GM19324 (cell line): Measurements from ENCODE around the gene DEFB127.
"Not testable (repeated sequence)": the region's sequence is repeated elsewhere in the genome, so short reads cannot be mapped to it uniquely, and the experiment has no call there.

Experiments
- ATAC-seq: cut with Tn5 transposase; IDR thresholded peaks from one replicate; pipeline ENCODE4 v1.9.1; 2021; ENCODE audit warnings: mild to moderate bottlenecking, moderate library complexity; ENCODE audit not compliant: unreplicated experiment, low FRiP score

Gene DEFB127, protein sequence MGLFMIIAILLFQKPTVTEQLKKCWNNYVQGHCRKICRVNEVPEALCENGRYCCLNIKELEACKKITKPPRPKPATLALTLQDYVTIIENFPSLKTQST

DNA sequence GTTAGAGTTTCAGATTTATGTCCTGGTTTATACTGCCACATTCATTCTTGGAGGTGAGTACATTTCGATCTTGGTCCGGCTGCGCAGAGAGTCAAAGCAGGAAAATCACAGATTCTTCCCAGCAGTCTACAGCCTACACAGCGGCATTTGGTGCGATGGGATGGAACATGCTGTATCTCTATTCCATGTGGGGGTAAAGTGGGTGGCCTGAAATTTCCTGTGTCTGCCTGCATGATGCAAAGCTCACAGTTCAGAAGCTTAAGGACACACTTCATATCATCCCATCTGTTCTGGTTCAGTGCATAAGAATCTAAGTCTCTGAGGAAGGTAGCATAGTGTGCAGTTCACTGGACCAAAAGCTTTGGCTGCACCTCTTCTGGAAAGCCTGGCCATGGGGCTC lies at the start of gene DEFB127:
Gene DEFB127 (plus strand): TSS at position 301 of the 400 bp plus-strand sequence. CDS start 91 bp downstream, at position 392.
- ATAC-seq, result no peak

DNA sequence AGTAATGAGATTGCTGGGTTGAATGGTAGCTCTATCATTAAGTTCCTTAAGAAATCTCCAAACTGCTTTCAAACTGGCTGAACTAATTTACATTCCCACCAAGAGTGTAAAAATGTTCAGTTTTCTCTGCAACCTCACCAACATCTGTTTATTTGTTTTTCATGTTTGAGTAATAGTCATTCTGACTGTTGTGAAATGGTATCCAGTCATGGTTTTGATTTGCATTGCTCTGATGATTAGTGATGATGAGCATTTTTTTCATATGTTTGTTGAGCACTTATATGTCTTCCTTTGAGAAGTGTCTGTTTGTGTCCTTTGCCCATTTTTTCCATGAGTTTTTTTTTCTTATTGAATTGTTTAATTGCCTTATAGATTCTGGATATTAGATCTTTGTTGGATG lies 44.9 kb upstream of the DEFB127 start:
- ATAC-seq, result no peak

DNA sequence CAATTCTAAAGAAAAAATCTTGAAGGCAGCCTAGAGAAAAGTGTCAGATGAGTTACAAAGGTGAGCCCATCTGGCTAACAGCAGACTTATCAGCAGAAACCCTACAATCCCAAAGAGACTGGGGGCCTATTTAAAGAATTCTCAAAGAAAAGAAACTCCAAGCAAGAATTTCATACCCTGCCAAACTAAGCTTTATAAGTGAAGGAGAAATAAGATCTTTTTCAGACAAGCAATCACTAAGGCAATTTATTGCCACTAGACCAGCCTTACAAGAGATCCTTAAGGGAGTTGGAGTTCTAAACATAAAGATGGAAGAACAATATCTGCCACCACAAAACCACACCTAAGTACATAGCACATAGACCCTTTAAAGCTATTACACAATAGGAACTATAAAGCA lies 39.7 kb upstream of the DEFB127 start:
- no peak for ATAC-seq

DNA sequence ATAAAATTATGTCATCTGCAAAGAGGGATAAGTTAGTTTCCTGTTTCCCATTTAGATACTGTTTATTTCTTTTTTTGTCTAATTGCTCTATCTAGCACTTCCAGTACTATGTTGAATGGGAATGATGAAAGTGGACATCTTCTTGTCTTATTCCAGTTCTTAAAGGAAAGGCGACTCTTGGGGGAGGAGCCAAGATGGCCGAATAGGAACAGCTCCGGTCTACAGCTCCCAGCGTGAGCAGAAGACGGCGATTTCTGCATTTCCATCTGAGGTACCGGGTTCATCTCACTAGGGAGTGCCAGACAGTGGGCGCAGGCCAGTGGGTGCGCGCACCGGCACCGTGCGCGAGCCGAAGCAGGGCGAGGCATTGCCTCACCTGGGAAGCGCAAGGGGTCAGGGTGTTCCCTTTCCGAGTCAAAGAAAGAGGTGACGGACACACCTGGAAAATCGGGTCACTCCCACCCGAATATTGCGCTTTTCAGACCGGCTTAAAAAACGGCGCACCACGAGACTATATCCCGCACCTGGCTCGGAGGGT lies 27.4 kb upstream of the DEFB127 start:
- not testable (repeated sequence) for ATAC-seq

DNA sequence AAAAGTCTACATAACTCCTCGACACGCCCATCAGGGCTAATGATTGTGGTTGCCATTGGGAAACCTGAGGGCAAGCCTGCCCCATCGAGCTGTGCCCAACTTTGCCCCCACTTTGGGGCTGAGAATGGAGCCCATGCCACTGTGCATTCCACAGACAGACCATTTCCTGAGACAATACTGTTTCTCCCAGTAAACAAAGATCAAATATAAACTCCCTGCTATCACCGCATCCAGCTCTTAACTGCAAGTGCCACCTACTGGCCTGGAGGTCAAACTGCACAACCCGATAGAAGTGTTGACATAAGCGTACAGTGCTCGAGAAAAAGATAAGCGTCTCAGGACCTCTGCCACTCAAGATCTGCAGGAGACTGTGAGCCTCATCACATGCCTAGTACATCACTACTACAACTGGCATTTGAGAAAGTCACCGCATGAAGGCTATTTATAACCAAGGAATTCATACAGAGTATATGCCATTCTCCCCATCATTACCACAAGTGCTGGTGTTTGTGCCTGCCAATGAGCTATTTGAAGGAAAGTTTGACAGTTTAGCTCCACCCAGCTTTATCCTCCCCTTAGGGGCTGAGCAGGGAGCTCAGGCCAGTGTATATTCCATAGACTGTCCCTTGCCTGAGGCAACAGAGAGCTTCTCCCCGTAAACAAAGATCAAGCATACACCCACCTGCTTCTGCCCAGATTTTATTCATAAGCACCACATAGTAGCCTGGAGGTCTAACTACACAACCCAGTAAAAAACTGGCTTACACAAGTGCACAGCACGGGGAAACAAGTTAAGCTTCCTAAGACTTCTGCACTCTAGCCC lies 19.4 kb upstream of the DEFB127 start:
- no peak for ATAC-seq

DNA sequence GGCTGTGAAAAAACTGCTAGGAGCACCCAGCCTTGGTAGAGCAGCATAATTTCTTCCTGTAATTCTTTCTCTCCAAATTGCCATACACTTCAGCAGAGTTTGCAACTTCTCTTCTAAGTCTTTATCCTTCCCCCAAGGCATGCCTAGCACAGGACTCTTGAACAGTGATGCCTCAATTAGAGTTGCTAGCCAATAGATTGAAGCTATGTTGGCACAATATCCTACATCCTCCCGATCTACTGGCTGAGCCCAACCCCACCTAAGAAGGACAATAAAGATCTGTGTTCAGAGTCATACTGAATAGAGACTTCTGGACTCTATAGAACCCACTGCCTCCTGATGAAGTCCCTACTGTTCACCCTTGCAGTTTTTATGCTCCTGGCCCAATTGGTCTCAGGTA lies 15.0 kb upstream of the DEFB127 start, which contains the start of gene DEFB126:
Gene DEFB126 (plus strand): TSS at position 301 of the 400 bp plus-strand sequence. CDS start 39 bp downstream, at position 340.
- no peak for ATAC-seq

DNA sequence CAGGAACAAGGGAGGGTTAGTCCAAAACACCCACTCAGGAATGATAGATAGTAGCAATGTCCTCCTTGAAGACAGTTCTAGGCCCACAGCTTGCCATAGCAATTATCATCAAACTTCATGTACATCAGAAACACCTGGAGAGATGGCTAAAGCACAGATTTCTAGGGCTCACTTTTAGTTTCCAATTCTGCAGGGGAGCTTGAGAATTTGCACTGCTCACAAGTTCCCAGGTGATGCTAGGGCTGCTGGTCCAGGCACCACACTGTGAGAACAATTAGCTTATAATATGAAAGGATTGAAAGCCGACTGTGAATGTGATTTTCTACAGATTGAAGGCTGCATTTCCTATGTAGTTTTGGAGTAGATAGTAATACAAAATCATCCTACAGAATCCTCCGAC lies 11.4 kb upstream of the DEFB127 start:
- no peak for ATAC-seq

DNA sequence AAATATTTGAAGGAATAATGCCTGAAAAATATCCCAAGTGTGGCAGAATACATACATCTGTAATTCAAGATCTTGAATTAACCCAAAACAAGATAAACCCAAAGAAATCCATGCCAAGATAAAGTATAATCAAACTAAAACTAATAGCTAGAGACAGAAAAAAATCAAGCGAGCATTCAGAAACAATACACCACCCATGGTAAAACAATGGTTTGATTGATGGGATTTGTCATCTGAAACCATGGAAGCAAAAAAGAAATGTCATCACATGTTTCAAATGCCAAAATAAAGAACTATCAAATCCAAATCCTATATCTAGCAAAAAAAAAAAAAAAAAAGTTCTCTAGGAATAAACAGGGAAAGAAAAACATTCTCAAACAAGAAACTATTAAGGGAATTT lies 5.1 kb upstream of the DEFB127 start:
- ATAC-seq, result no peak

DNA sequence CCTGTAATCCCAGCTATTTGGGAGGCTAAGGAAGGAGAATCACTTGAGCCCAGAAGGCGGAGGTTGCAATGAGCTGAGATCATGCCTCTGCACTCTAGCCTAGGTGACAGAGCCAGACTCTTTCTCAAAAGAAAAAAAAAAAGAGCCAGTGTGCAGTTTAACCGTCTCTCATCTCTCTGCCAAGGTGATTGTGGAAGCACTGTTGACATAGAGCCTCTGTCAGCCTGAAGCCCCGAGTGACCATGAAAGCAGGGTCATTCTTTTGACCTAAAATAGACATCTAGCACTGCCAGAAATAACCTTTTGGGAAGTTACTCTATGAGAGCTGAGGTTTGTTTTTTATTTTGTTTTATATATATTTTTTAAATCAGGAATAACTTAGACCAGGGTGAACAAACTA lies 7.4 kb downstream of the DEFB127 start:
- ATAC-seq, result no peak

DNA sequence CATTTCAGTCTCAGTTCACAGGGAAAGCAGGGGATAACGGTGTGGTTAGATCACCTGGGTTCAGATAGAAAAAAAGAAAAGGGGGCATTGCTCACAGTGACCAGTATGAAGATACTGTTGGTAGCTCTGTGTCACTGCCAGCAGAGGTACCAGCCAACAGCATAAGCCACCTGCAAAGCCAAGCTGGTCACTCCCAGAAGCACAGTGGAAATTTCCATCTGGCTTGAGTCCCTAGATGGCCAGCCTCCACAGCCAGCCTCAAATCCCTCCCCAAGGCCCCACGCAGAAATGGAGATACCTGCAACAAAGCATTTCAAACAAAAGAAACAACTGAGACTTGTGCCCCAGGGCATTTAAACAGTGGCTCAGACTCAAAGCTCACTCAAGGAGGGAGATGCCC lies 11.6 kb downstream of the DEFB127 start:
- no peak for ATAC-seq

DNA sequence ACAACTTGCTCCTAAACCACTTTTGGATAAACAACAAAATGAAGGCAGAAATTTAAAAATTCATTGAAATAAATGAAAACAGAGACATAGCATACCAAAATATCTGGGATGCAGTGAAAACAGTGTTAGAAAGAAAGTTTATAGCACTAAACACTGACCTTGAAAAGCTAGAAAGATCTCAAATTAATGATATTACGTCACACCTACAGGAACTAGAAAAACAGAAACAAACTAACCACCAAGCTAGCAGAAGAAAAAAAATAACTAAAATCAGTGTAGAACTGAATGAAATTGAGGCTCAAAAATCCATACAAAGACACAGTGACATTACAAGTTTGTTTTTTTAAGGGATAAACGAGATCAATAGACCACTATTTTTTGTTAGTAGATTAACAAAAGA lies 27.0 kb downstream of the DEFB127 start:
- no peak for ATAC-seq

DNA sequence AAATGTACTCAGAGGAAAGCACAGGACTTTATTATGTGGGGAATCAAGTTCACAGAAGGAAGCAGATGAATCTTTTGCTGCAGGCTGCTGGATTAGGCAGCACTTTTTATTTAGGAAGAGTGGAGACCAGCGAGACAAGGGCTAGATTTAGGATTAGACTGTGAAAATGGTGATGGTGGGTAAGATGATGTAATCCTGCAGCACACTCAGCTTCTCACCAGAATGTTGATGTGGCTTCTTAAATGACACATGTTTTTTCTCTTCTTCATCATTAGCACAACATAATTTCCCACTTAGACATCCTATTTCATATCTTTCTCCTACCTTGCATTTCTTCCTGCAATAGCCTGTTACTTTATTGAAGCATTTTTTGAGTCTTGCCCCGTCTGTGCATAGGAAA lies 30.5 kb downstream of the DEFB127 start:
- no peak for ATAC-seq

DNA sequence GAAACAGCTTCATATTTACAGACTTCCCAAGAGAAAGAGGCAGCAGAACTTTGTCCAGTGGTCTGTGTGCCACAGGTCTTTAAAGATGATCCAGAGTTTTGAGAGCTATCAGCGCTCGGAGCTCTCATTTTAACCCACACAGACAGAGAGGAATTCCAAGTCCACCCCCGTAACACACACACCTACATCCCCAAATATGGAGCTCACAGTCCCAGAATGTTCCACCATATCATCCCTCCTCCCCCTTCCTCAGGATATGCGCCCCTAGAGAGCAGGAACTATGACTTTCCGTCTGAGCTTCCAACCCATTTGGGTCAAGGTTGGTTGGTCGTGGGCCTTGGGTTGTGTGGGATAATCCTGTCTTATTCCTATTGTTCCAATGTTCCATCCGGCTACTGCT lies 32.4 kb downstream of the DEFB127 start, which contains the start of gene DEFB128:
Gene DEFB128 (minus strand): TSS at position 101 of the 400 bp plus-strand sequence. CDS start 88 bp downstream, at position 13.
- no peak for ATAC-seq

DNA sequence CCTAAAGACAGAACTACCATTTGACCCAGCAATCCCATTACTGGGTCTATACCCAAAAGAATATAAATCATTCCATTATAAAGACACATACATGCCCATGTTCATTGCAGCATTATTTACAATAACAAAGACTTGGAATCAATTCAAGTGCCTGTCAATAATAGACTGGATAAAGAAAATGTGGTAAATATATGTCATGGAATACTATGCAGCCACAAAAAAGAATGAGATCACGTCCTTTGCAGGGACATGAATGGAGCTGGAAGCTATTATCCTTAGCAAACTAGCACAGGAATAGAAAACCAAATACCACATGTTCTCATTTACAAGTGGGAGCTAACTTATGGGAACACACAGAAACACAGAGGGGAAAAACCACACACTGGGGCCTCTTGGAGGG lies 41.0 kb downstream of the DEFB127 start:
- ATAC-seq, result no peak

DNA sequence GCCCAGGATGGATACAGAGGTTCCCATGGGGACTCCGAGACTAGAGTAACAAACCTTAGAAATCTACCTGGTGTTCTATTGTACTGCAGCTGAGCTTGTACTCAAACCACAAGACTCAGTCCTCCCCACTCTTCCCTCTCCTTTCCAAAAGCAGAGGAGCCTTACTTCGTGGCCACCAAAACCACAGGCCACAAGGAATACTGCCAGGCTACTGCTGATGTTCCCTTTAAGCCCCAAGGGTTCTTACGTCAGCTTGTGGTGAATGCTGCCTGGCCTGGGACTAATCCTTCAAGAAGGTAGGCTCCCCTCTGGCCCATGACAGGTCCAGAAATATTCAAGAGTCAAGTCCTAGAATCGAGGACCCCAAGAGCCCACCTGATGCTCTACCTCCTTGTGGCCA lies 42.7 kb downstream of the DEFB127 start:
- ATAC-seq, result no peak

DNA sequence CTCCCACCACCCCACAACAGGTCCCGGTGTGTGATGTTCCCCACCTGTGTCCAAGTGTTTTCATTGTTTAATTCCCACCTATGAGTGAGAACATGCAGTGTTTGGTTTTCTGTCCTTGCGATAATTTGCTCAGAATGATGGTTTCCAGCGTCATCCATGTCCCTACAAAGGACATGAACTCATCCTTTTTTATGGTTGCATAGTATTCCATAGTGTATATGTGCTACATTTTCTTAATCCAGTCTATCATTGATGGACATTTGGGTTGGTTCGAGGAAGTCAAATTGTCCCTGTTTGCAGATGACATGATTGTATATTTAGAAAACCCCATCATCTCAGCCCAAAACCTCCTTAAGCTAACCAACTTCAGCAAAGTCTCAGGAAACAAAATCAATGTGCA lies 46.4 kb downstream of the DEFB127 start:
- ATAC-seq, result not testable (repeated sequence)
